Activated CD8-positive, alpha-beta memory T cell treated with anti-CD3 and anti-CD28 coated beads for 4 hours (primary cell): ENCODE results near the gene MTX1.
A peak's percentile ranks its signal among the peaks of the same experiment; 100 is the strongest.
"Not testable (repeated sequence)": the region's sequence is repeated elsewhere in the genome, so short reads cannot be mapped to it uniquely, and the experiment has no call there.

Source experiments
- DNase-seq, 2 donors: peaks; one replicate each; pipeline ENCODE4 v3.0.0-alpha.2; 2020; ENCODE audit warnings: low read depth in 2 of 2

Gene MTX1

GRCh38 chr1:155188268-155188667 is 20.2 kb upstream of the MTX1 start:
- no peak for DNase-seq

GRCh38 chr1:155189926-155190325 is 18.6 kb upstream of the MTX1 start:
- DNase-seq, result not testable (repeated sequence)

GRCh38 chr1:155191904-155192303 is 16.6 kb upstream of the MTX1 start:
- no peak for DNase-seq

- peak in 1 of 2 donors; percentile 5 for DNase-seq
These were observed 15.9 kb upstream of the MTX1 start for GRCh38 chr1:155192346-155193274.

- peak; percentile 34 to 39 for DNase-seq
These were observed 15.1 kb upstream of the MTX1 start for GRCh38 chr1:155193275-155193990.

GRCh38 chr1:155193991-155194240 is 14.6 kb upstream of the MTX1 start:
- DNase-seq, result not testable (repeated sequence)

GRCh38 chr1:155195201-155196102 is 13.0 kb upstream of the MTX1 start:
- DNase-seq, result no peak

- no peak for DNase-seq
These were observed 12.2 kb upstream of the MTX1 start for GRCh38 chr1:155196103-155196892.

GRCh38 chr1:155196893-155197638 is 11.4 kb upstream of the MTX1 start:
- no peak for DNase-seq

GRCh38 chr1:155197901-155198546 is 10.5 kb upstream of the MTX1 start:
- no peak for DNase-seq

GRCh38 chr1:155198547-155198906 is 10.0 kb upstream of the MTX1 start:
- no peak for DNase-seq

- DNase-seq, result no peak
These were observed 8.7 kb upstream of the MTX1 start for GRCh38 chr1:155199792-155200191.

- no peak for DNase-seq
These were observed 7.6 kb upstream of the MTX1 start for GRCh38 chr1:155200920-155201319.

- DNase-seq, result no peak
These were observed 6.3 kb upstream of the MTX1 start for GRCh38 chr1:155202198-155202597.

- DNase-seq, result no peak
These were observed 5.6 kb upstream of the MTX1 start for GRCh38 chr1:155202731-155203515.

GRCh38 chr1:155205035-155205434 is 3.5 kb upstream of the MTX1 start:
- no peak for DNase-seq

GRCh38 chr1:155205969-155206593 is 2.4 kb upstream of the MTX1 start:
- no peak for DNase-seq

GRCh38 chr1:155206891-155207805 is 1.3 kb upstream of the MTX1 start:
- peak; percentile 78 to 83 for DNase-seq
